Esophagus muscularis mucosa (tissue), 4 donors: ENCODE results near the gene RPL4.

ENCODE experiments used
- EP300 ChIP-seq: sonication (generic); formaldehyde crosslinking; IDR thresholded peaks from one replicate; pipeline ENCODE4 v1.6.1; 2017; ENCODE audit warnings: antibody characterized with exemption
- POLR2A ChIP-seq: fragments of 450-650 bp; IDR thresholded peaks from one replicate; pipeline ENCODE4 v1.6.1; 2017; ENCODE audit warnings: antibody characterized with exemption, moderate library complexity, mild to moderate bottlenecking, low read depth
- POLR2AphosphoS5 ChIP-seq, 2 donors: sonication (generic); formaldehyde crosslinking; IDR thresholded peaks; one replicate each; pipeline ENCODE4 v1.6.1; 2017; ENCODE audit warnings: antibody characterized with exemption in 2 of 2
- TF ChIP-seq, protein P1 (sequence below), 3 experiments: fragments of 200-600 bp in 2 of 3; fragments of 450-650 bp in 1 of 3; sonication (generic) in 2 of 3; IDR thresholded peaks; one replicate each; pipeline ENCODE4 v1.5.1; 2017 to 2019; ENCODE audit warnings: antibody characterized with exemption in 3 of 3, mild to moderate bottlenecking in 2 of 3, moderate library complexity in 1 of 3

DNA sequence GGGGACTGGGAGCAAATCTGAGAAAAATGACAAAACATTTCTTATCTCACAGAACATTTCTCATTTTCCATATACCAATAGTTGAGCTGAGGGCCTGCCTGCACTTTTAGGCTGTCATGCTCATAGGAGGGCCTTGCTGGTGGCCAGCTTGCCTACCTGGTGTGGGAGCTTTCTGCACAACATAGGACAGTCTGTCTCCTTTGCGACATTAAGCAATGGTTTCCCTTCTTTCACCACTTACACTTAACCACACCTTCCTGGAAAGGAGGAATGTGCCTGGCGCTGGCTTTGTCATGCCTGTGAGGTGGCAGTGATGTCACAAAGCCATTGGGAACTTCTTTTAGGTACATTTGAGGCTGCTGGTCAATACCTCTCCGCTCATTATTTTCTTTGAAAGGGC, 12.8 kb downstream of the RPL4 start:
- TF ChIP-seq, protein P1, sequence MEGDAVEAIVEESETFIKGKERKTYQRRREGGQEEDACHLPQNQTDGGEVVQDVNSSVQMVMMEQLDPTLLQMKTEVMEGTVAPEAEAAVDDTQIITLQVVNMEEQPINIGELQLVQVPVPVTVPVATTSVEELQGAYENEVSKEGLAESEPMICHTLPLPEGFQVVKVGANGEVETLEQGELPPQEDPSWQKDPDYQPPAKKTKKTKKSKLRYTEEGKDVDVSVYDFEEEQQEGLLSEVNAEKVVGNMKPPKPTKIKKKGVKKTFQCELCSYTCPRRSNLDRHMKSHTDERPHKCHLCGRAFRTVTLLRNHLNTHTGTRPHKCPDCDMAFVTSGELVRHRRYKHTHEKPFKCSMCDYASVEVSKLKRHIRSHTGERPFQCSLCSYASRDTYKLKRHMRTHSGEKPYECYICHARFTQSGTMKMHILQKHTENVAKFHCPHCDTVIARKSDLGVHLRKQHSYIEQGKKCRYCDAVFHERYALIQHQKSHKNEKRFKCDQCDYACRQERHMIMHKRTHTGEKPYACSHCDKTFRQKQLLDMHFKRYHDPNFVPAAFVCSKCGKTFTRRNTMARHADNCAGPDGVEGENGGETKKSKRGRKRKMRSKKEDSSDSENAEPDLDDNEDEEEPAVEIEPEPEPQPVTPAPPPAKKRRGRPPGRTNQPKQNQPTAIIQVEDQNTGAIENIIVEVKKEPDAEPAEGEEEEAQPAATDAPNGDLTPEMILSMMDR (IDR thresholded peaks at IDR 0.05): no peak
- TF ChIP-seq POLR2A (no peak), EP300 (no peak), POLR2AphosphoS5 (IDR thresholded peaks at IDR 0.05) (no peak)
